H1 (cell line): Measurements from ENCODE around the gene PLCB3. TPM values are rescaled to one million over a fixed set of nuclear protein-coding genes. Genes with fewer than 3 reads are reported as not detected.
A peak's percentile ranks its signal among the peaks of the same experiment; 100 is the strongest.

Source experiments
- CTCF ChIA-PET: fragments of 300-600 bp; sonication (Branson Sonifier 250); formaldehyde crosslinking; loops from one replicate; lab custom pipeline; 2021; ENCODE audit not compliant: partially characterized antibody; lab: Charles Lee
- POLR2A ChIA-PET: fragments of 300-600 bp; sonication (Branson Sonifier 250); formaldehyde crosslinking; loops from one replicate; lab custom pipeline; 2021; ENCODE audit warnings: inconsistent platforms; ENCODE audit not compliant: partially characterized antibody; lab: Charles Lee
- DNase-seq, 2 experiments: peaks; one replicate each; pipeline versions ENCODE4 v3.0.0 to v3.0.0-alpha.2; 2010 to 2022; ENCODE audit warnings: low spot score in 2 of 2, low read depth in 1 of 2, mixed read lengths in 1 of 2
- FAIRE-seq: peaks from 2 replicates; lab custom pipeline; 2011; peaks lifted over from hg19 to GRCh38; lab: Jason Lieb, UNC
- H2AFZ ChIP-seq: 2 replicates; pipeline ENCODE4 v1.8.1; 2012; ENCODE audit warnings: low read length, inconsistent platforms
- H2AK5ac ChIP-seq: 2 replicates; pipeline ENCODE4 v1.6.1; 2013; ENCODE audit warnings: low read depth, low read length
- H2BK120ac ChIP-seq: replicated peaks from 2 replicates; pipeline ENCODE3; 2013; ENCODE audit warnings: low read depth, low read length, inconsistent platforms
- H2BK12ac ChIP-seq: 2 replicates; pipeline ENCODE4 v1.6.1; 2013; ENCODE audit warnings: low read depth, low read length
- H2BK15ac ChIP-seq: 2 replicates; pipeline ENCODE4 v1.6.1; 2013; ENCODE audit warnings: low read length
- H2BK20ac ChIP-seq: 2 replicates; pipeline ENCODE4 v1.6.1; 2013; ENCODE audit warnings: low read length
- H2BK5ac ChIP-seq: 2 replicates; pipeline ENCODE4 v1.6.1; 2013; ENCODE audit warnings: low read depth, low read length
- H3K14ac ChIP-seq: 2 replicates; pipeline ENCODE4 v1.6.1; 2013; ENCODE audit warnings: inconsistent platforms; ENCODE audit not compliant: insufficient read length
- H3K18ac ChIP-seq: 2 replicates; pipeline ENCODE4 v1.6.1; 2013; ENCODE audit warnings: low read length; ENCODE audit errors: extremely low read depth
- H3K23ac ChIP-seq: 2 replicates; pipeline ENCODE4 v1.6.1; 2013; ENCODE audit warnings: inconsistent platforms; ENCODE audit not compliant: insufficient read length
- H3K23me2 ChIP-seq: 2 replicates; pipeline ENCODE4 v1.6.1; 2013; ENCODE audit warnings: low read depth, low read length
- H3K27ac ChIP-seq: 2 replicates; pipeline ENCODE4 v1.6.1; 2011; ENCODE audit warnings: low read depth, low read length, inconsistent platforms
- H3K27me3 ChIP-seq, 4 experiments: replicated peaks in 1 of 4; 1 replicate in 1 of 4; 2 replicates in 3 of 4; pipeline versions ENCODE4 v1.6.1 to v1.8.1; 2011 to 2013; ENCODE audit warnings: low read length in 3 of 4, mild to moderate bottlenecking in 3 of 4, inconsistent platforms in 2 of 4, mixed read lengths in 2 of 4, moderate library complexity in 1 of 4; ENCODE audit not compliant: control insufficient read depth in 3 of 4, insufficient read depth in 3 of 4; ENCODE audit errors: extremely low read depth in 1 of 4
- H3K36me3 ChIP-seq, 4 experiments: 2 replicates each; pipeline versions ENCODE4 v1.6.1 to v1.8.1; 2011 to 2013; ENCODE audit warnings: mild to moderate bottlenecking in 4 of 4, low read length in 3 of 4, moderate library complexity in 2 of 4, control low read depth in 1 of 4, inconsistent platforms in 1 of 4; ENCODE audit not compliant: insufficient read depth in 4 of 4, control insufficient read depth in 2 of 4
- H3K4ac ChIP-seq: replicated peaks from 2 replicates; pipeline ENCODE3; 2013; ENCODE audit warnings: low read length, low read depth, mixed read lengths, inconsistent platforms; ENCODE audit not compliant: insufficient read length
- H3K4me1 ChIP-seq, 4 experiments: replicated peaks in 1 of 4; 1 replicate in 1 of 4; 2 replicates in 3 of 4; pipeline versions ENCODE4 v1.6.1 to v1.8.1; 2011 to 2013; ENCODE audit warnings: low read length in 3 of 4, inconsistent platforms in 2 of 4, mixed read lengths in 1 of 4; ENCODE audit not compliant: insufficient read depth in 4 of 4, control insufficient read depth in 3 of 4
- H3K4me2 ChIP-seq, 2 experiments: 2 replicates each; pipeline versions ENCODE4 v1.6.1 to v1.8.1; 2011 to 2013; ENCODE audit warnings: low read depth in 2 of 2, low read length in 2 of 2, control low read depth in 1 of 2, inconsistent platforms in 1 of 2, mild to moderate bottlenecking in 1 of 2; ENCODE audit not compliant: insufficient read depth in 1 of 2
- H3K4me3 ChIP-seq, 4 experiments: fragments of 200-600, 300-600 bp in 1 of 4; sonication (generic), shearing (Covaris generic), sonication (Bioruptor Twin) in 1 of 4; 2 replicates each; pipeline versions ENCODE4 v1.5.1 to v1.8.1; 2011 to 2016; ENCODE audit warnings: low read length in 4 of 4, low read depth in 3 of 4, control low read depth in 2 of 4, inconsistent platforms in 2 of 4, mild to moderate bottlenecking in 2 of 4, mixed read lengths in 1 of 4, moderate library complexity in 1 of 4; ENCODE audit not compliant: insufficient read depth in 2 of 4; ENCODE audit errors: extremely low read depth in 1 of 4
- H3K56ac ChIP-seq: replicated peaks from 2 replicates; pipeline ENCODE3; 2013; ENCODE audit warnings: low read depth, mild to moderate bottlenecking, mixed read lengths, low read length, inconsistent platforms; ENCODE audit not compliant: insufficient read length
- H3K79me1 ChIP-seq: 2 replicates; pipeline ENCODE4 v1.6.1; 2013; ENCODE audit warnings: low read depth, low read length, control low read depth
- H3K79me2 ChIP-seq, 2 experiments: 2 replicates each; pipeline versions ENCODE4 v1.6.1 to v1.8.1; 2012 to 2013; ENCODE audit warnings: low read length in 2 of 2, mild to moderate bottlenecking in 2 of 2, inconsistent platforms in 1 of 2; ENCODE audit not compliant: insufficient read depth in 2 of 2, control insufficient read depth in 1 of 2
- H3K9ac ChIP-seq, 4 experiments: replicated peaks in 1 of 4; 1 replicate in 1 of 4; 2 replicates in 3 of 4; pipeline versions ENCODE4 v1.6.1 to v1.8.1; 2011 to 2013; ENCODE audit warnings: low read depth in 3 of 4, low read length in 3 of 4, control low read depth in 2 of 4, mild to moderate bottlenecking in 2 of 4, moderate library complexity in 2 of 4, inconsistent platforms in 1 of 4; ENCODE audit errors: extremely low read depth in 1 of 4
- H3K9me3 ChIP-seq, 2 experiments: 2 replicates each; pipeline versions ENCODE4 v1.6.1 to v1.8.1; 2012 to 2013; ENCODE audit warnings: mild to moderate bottlenecking in 2 of 2, moderate library complexity in 2 of 2, control low read depth in 1 of 2, inconsistent platforms in 1 of 2, low read depth in 1 of 2, low read length in 1 of 2, mixed read lengths in 1 of 2; ENCODE audit not compliant: insufficient read depth in 2 of 2
- H4K20me1 ChIP-seq, 2 experiments: replicated peaks in 1 of 2; 2 replicates each; pipeline versions ENCODE3 to v1.8.1; 2011 to 2013; ENCODE audit warnings: inconsistent platforms in 2 of 2, low read length in 2 of 2, mild to moderate bottlenecking in 1 of 2; ENCODE audit not compliant: insufficient read depth in 2 of 2, control insufficient read depth in 1 of 2
- H4K5ac ChIP-seq: 2 replicates; pipeline ENCODE4 v1.6.1; 2013; ENCODE audit warnings: low read length, low read depth, mixed read lengths, inconsistent platforms; ENCODE audit not compliant: insufficient read length
- H4K8ac ChIP-seq: 2 replicates; pipeline ENCODE4 v1.8.0; 2013; ENCODE audit warnings: mild to moderate bottlenecking, moderate library complexity, low read length, inconsistent platforms; ENCODE audit not compliant: insufficient read depth; ENCODE audit errors: extremely low read depth
- H4K91ac ChIP-seq: replicated peaks from 2 replicates; pipeline ENCODE3; 2013; ENCODE audit warnings: low read length, mixed read lengths, inconsistent platforms; ENCODE audit not compliant: insufficient read length
- CEBPB ChIP-seq: IDR thresholded peaks from 2 replicates; pipeline ENCODE4 v1.6.1; 2012; ENCODE audit warnings: low read depth, low read length
- MAFK ChIP-seq: IDR thresholded peaks from 2 replicates; pipeline ENCODE4 v1.6.1; 2012; ENCODE audit warnings: low read depth, mild to moderate bottlenecking, improper control_type of control experiment, low read length
- POU5F1 ChIP-seq: IDR thresholded peaks from 2 replicates; pipeline ENCODE4 v1.6.1; 2011; ENCODE audit warnings: low read depth, mild to moderate bottlenecking, low read length, moderate library complexity
- SIN3A ChIP-seq, 2 experiments: IDR thresholded peaks in 1 of 2; conservative IDR thresholded peaks in 1 of 2; 2 replicates each; pipeline ENCODE4 v1.6.1; 2011 to 2012; ENCODE audit warnings: low read length in 2 of 2, improper control_type of control experiment in 1 of 2, low read depth in 1 of 2, mild to moderate bottlenecking in 1 of 2
- TAF1 ChIP-seq: IDR thresholded peaks from 2 replicates; pipeline ENCODE4 v1.6.1; 2011; ENCODE audit warnings: mild to moderate bottlenecking, low read depth, low read length
- TAF7 ChIP-seq: optimal IDR thresholded peaks from 2 replicates; pipeline ENCODE3; 2011; ENCODE audit warnings: low read depth, mild to moderate bottlenecking, inconsistent platforms, low read length, moderate library complexity, borderline replicate concordance
- TEAD4 ChIP-seq: IDR thresholded peaks from 2 replicates; pipeline ENCODE4 v1.6.1; 2012; ENCODE audit warnings: low read depth, low read length, inconsistent platforms, mixed read lengths
- YY1 ChIP-seq: IDR thresholded peaks from 2 replicates; pipeline ENCODE4 v1.6.1; 2011; ENCODE audit warnings: low read depth, mild to moderate bottlenecking, low read length
- WGBS, 2 experiments: shearing (Covaris generic) in 1 of 2; methylation state at CpG; one replicate each; pipeline versions ENCODE4 v1.1.6 to v1.1.7; 2013 to 2015; ENCODE audit warnings: low lambda C conversion rate in 2 of 2, mixed read lengths in 2 of 2, inconsistent platforms in 1 of 2, low coverage in 1 of 2, missing lambda C conversion rate in 1 of 2; ENCODE audit not compliant: insufficient replicate concordance in 2 of 2, insufficient coverage in 1 of 2, insufficient read length in 1 of 2; ENCODE audit errors: extremely low coverage in 1 of 2, missing lambda C conversion rate in 1 of 2; 5-methylcytosine and 5-hydroxymethylcytosine counted together
- polyA plus RNA-seq, 7 experiments: library from polyadenylated mRNA; depleted of rRNA in 3 of 7; stranded (reverse) in 5 of 7; unstranded in 2 of 7; fragments of >200 nt in 5 of 7; fragments of 200-250 nt in 2 of 7; gene quantifications; 1 replicate in 5 of 7; 2 replicates in 1 of 7; 4 replicates in 1 of 7; pipeline versions ENCODE4 v1.2.1 to v1.2.3, GENCODE V29; 2011 to 2013; ENCODE audit warnings: missing spikeins in 2 of 7, mixed read lengths in 2 of 7
- total RNA-seq: library from RNA; stranded (reverse); fragmentation: NEBNext Ultra II Directional; extraction: Animal tissue kit (Norgen Biotek cat#: 25700); gene quantifications from 2 replicates; pipeline ENCODE4 v1.2.1, GENCODE V29; 2021
- TF ChIP-seq, protein P1 (sequence below): IDR thresholded peaks from 2 replicates; pipeline ENCODE4 v1.6.1; 2011; ENCODE audit warnings: low read length, improper control_type of control experiment

PLCB3 gene
- total and polyA plus RNA-seq, 2 of the 8 experiments (the other 6 are each of a cell fraction or from before 2014, with no cell fraction given), result 47.2 to 104 TPM

DNA sequence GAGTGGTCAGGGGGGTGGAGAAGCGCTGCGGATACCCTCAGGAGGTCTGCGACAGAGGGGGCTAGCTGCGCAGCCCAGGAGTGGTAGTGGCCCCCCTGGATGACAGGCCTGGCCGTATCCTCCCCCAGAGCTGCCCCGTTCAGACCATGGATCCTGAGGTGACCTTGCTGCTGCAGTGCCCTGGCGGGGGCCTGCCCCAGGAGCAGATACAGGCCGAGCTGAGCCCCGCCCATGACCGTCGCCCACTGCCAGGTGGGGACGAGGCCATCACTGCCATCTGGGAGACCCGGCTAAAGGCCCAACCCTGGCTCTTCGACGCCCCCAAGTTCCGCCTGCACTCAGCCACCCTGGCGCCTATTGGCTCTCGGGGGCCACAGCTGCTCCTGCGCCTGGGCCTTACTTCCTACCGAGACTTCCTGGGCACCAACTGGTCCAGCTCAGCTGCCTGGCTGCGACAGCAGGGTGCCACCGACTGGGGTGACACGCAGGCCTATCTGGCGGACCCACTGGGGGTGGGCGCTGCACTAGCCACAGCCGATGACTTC, 24.8 kb upstream of the PLCB3 start:
- WGBS, 2 experiments, result 26% methylated on average over 24 of the region's 26 CpGs; no CpG with 5 or more reads in 1 of the 2 experiments
- Histone ChIP-seq H3K56ac (peak overlapping the region; percentile 52), H3K4me2 (peak overlapping the region; percentile 72 to 93), H3K9ac (peak overlapping the region in 2 of 4 experiments; percentile 62 to 66; a peak in 4 of 7 replicates), H3K79me2 (no peaks in the 10 kb centered on the region), H2AK5ac (peak overlapping the region; percentile 67; the same call in 1 of the 2 replicates), H4K5ac (peak overlapping the region; percentile 75), H3K36me3 (peaks cover 0 to 7% (median 1%) of the 10 kb centered on the region in 4 experiments; a peak in 2 of 8 replicates), H3K23me2 (peaks cover 16% of the 10 kb centered on the region), H3K4ac (peak overlapping the region; percentile 87), H2BK12ac (0 out of 2 replicates have a peak overlapping the region, but pooled peaks have one; percentile 55), H2BK120ac (no peak overlapping the region), H3K23ac (no peak overlapping the region), H3K14ac (no peak overlapping the region), H3K4me1 (peaks cover 0 to 25% (median 16%) of the 10 kb centered on the region in 4 experiments; a peak in 6 of 7 replicates), H2BK15ac (no peak overlapping the region; the same call in 1 of the 2 replicates), H3K18ac (peak overlapping the region; percentile 90), H3K9me3 (no peaks in the 10 kb centered on the region), H4K8ac (no peak overlapping the region; the same call in 1 of the 2 replicates), H2BK5ac (peak overlapping the region; percentile 77), H4K91ac (peak overlapping the region; percentile 77), H3K27ac (no peak overlapping the region), H3K79me1 (no peaks in the 10 kb centered on the region), H4K20me1 (peaks cover 0 to 7% of the 10 kb centered on the region in 2 experiments), H2AFZ (no peak overlapping the region), H3K27me3 (no peaks in the 10 kb centered on the region), H3K4me3 (peak overlapping the region; percentile 63 to 90 (median 84)), H2BK20ac (no peak overlapping the region)
- FAIRE-seq, result no peak
- ChIA-PET CTCF (interaction anchor here (0.6 to 6.5 kb wide), 15 partner anchors 10 to 130 kb away, joined by 3 to 64 read pairs (median 4); partner anchors contain the start of genes FERMT3, FKBP2, KCNK4 and PLCB3), POLR2A (interaction anchor here (1.0 to 14.1 kb wide), 12 partner anchors 12 to 91 kb away, joined by 3 to 253 read pairs (median 7); partner anchors contain the start of genes FERMT3, FKBP2, PLCB3 and PPP1R14B)
- no peak for DNase-seq
- no peak for TF ChIP-seq TAF1
- TF ChIP-seq SIN3A (conservative IDR thresholded peaks at IDR 0.05 in 1 of 2, IDR thresholded peaks at IDR 0.05 in 1 of 2; ENCODE audit: low read depth in 1 of 2, low read length in 2 of 2), result no peak; a peak in 1 of 4 replicates
- TF ChIP-seq CEBPB, result no peak
- TF ChIP-seq TEAD4, result no peak
- no peak for TF ChIP-seq YY1
- no peak for TF ChIP-seq MAFK
- TF ChIP-seq, protein P1, sequence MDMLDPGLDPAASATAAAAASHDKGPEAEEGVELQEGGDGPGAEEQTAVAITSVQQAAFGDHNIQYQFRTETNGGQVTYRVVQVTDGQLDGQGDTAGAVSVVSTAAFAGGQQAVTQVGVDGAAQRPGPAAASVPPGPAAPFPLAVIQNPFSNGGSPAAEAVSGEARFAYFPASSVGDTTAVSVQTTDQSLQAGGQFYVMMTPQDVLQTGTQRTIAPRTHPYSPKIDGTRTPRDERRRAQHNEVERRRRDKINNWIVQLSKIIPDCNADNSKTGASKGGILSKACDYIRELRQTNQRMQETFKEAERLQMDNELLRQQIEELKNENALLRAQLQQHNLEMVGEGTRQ, result no peak
- no peak for TF ChIP-seq TAF7
- TF ChIP-seq POU5F1, result no peak
